Cortex of kidney (tissue), 1 donor: ENCODE results near the gene COL27A1.
"Not testable (repeated sequence)": the region's sequence is repeated elsewhere in the genome, so short reads cannot be mapped to it uniquely, and the experiment has no call there.

Source experiments
- DNase-seq: peaks from one replicate; lab custom pipeline; 2025; lab: John Stamatoyannopoulos, UW

The COL27A1 gene

DNA sequence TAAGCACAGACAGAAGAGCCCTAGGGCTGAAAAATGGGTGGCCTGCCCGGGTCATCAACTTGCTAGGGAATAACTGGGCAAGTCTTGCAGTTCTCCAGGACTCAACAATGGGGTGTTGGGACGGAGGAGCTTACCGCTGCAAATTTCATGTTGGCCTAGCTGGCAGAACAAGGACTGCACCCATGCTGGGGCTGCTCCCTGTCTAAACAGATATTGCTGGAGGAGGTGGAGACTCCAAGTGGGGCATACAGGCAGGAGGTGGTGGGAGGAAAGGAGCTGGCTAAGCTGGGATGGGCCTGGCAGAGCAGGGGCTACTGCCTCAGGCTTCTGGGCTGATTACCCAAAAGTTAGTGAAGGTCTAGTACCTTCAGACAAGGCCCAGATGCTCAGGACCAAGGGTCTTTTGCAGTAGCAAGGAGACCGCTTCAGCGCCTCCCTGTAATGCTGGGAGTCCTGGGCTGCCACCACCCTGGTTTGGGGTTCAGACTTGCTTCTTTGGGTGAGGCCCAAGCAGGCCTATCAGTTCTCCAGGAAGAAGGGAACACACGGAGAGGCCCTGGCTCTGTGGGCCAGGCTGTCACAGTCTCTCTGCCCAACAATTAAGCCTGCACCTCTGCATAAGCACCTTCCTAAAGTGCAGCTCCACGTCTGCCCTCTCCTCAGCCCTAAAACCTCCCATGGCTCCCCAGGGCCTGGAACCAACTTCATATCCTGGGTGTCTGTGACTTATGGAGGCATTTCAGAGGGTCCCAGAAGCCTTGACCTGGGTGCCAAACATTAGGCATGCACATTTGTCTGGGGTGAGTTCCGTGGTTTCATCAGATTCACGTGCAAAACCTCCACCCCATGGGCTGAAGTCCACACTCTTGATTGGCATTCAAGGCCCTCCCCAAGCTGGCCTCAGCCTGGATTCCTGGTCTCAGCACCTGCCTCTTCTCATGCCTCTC lies 32.0 kb upstream of the COL27A1 start:
- DNase-seq = no peak

DNA sequence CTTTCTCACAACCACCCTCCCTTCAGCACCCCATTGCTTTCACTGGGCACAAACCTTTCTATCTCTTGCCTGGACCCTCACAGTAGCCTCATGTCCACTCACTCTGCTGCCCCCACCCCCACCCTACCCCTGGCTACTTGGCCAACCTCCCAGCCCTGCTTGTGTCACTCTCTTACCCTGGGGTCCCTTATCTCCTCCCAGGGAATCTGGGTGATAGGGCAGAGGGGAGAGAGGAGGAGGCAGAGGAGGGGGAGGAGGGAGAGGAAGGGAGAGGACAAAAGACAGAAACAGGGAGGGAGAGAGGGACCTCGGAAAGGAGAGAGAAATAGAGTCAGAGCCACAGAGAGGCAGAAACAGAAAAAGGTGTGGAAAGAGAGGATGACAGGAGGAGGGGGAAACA lies 31.2 kb upstream of the COL27A1 start:
- DNase-seq = no peak

DNA sequence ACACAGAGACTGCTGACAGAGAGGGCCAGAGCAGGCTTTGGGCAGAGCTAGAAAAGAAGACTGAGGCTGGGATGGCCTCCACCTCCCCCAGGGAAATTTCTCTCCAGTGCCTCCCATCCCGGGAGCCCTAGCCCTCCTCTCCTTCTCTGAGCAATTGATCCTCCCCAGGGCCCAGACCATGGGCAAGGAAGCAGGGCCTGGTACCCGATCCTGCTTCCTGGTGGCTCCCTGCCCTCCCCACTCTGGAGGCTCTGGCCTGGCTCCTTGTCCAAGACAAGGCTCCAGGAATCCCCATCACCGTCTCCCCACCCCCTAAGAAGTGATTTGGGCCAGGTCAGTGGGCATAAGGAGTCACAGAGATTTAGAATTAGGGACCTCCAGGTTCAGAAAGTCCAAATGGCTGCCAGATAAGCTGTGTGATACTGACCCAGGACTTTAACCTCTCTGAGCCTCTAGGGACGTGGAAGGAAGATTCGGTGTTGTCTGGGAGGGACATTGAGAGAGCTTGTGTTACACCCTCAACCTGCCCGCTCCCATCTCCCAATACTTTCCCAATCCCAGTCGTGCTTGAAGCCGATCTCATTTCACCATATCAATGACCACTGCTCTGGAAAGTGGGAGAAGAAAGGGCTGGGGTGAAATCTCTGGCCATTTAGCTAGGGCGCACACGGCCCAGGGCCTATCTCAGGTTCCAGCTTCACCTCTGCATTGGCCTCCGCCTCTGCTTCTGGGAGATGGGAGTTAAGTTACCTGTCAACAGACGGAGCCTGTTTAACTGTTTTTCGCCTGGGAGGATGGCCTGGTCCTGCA lies 30.5 kb upstream of the COL27A1 start:
- no peak for DNase-seq

DNA sequence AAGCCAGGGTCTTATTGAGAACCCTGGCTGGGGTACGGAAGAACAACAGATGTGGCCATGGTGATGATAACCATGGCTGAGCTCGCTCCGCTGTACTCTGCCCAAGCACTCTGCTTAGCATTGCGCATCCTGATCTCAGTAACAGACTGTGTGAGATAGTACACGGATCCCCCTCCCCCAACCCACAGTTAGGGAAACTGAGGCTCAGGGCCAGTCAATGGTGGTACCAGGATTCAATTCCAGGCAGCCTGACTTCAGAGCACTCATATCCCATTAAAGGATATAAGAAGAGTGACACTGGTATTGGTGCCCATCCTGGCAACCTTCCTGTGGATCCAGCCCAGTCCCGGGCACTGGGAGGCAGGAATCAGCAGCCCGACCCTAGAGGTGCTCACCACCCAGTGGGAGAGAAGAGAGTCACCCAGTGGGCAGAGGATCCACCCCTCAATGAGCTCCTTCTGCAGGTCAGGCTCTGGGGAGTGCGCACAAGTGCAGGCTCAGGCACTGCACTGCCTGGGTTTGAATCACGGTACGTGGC lies 29.8 kb upstream of the COL27A1 start:
- DNase-seq = no peak

DNA sequence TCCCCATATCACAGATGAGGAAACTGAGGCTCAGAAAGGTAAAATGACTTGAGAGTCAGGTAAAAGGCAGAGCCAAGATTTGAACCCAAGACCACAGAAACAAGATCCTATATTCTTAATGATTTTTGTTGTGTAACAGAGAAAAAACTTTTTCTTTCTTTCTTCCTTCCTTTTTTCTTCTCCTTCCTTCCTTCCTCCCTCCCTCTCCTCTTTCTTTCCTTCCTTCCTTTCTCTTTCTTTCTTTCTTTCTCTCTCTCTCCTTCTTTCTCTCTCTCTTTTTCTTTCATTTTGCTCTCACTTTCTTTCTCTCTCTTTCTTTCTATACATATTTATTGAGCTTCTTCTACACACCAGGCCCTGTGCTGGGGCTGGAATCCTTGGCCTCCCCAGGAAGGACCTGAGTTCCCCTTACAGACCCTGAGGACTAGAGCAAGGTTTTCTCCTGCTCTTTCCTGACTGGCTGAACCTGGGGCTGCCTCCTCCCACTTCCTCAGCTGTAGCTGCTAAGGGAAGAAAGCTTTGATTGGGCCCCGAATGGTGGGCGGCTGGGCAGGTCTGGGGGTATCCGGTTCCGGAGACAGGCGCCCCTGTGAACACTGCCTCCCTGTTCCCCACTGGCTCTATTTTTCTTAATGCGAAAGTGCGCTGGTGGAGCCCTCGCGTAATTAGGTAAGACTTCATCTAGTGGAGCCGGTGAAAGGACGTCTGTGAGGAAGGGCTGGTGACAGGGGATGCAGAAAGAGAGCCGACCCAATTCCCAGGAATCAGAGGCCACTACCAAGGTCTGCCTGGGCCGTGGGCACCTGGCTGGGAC lies 28.9 kb upstream of the COL27A1 start:
- no peak for DNase-seq

DNA sequence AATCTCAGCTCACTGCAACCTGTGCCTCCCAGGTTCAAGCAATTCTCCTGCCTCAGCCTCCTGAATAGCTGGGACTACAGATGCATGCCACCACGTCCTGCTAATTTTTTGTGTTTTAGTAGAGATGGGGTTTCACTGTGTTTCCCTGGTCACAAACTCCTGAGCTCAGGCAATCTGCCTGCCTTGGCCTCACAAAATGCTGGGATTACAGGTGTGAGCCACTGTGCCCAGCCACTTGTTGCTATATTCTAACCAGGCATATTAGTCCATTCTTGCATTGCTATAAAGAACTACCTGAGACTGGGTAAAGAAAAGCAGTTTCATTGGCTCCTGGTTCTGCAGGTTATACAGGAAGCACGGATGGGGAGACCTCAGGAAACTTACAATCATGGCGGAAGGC lies 26.6 kb upstream of the COL27A1 start:
- DNase-seq = not testable (repeated sequence)

DNA sequence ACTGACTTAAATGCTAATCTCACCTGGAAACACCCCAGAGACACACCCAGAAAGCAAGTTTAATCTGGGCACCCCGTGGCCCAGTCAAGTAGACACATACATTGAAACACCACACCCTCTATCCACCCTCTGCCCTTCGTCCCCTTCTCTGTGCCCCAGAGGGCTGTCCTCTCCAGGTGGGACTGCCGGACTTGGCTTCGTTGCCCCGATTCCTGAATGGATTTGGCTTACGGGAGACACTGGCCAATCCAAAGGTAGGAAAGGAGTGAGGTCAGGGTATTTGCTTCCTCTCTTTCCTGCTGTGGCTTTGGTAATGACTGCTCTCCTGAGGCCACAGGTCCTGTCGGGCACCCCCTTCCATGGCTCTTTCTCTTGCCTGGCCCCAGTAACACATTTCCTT lies 25.2 kb upstream of the COL27A1 start:
- no peak for DNase-seq

DNA sequence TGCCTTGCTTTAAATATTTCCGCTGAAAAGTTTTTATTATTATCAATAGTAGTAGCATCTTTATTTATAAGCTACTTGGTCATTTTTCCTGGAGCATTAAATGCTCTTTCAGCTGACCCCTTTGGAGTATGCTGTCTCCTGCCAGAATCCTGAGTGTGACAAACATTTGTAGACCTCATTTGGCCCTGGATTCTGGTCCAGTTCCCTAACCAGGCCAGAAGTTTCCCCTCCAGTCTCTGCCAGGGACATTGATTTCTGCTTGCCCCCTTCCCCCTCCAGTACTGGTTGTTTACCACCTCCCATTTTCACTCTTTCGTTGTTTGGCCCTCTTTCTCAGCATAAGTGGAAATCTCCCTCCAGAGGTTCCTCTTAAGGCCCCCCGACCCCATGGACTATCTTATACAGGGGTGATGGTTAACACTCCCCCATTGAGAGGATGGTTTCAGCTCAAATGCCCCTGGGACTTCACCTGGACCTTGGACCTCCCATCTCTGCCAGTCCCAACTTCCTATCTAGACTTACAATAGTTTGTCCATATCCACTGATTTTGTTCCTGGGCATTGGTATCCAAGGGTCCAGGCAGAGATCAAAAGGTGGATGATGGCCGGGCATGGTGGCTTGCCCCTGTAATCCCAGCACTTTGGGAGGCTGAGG lies 24.6 kb upstream of the COL27A1 start:
- no peak for DNase-seq

DNA sequence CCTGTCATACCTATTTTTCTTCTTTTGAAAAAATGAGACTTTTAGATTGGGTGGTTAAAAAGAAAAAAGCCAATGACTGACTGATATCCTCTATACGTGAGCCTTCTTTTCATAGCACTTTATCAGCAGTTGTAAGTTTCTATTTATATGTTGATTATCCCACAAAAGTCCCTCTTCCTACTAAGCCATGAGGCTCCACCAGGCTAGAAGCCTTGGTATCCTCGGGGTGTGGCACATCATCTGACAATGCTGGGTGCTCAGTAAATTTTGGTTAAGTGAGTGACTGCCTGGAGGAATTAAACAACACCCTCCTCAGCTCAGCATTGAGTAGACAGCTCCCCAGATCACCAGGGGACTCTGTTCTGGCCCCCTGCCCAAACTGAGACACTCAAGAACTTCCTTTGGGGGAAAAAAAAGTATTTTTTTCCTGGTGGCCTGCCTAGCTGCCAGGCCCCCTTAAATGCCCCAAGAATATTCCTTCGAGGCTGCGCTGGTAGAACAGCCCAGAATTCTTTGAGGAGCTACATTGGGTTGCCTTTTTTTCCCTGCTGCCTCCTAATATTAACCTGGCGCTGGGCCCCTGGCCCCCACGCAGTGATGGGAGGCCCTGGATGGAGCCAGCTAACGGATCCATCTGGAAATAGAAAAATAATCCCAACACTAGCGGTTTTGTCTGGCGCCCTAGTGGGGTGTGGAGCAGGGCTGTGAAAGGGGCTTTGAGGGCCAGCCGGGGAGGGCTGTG lies 23.4 kb upstream of the COL27A1 start:
- DNase-seq = no peak

DNA sequence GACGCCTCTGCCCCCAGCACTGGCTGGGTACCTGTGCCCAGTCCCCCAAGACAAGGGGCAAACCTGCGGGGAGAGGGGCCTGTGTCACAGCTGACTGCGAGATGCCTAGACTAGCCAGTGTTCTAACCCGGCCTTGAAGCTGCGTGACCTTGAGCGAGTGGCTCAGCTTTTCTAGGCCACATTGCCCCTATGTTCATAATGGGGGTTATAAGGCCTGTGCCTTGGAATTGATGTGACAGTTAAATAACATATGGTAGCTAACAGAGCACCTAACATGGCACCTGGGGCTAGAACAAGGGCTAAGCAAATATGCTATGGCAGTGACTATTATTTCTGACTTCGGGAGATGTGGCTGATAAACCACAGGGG lies 22.8 kb upstream of the COL27A1 start:
- DNase-seq = no peak

DNA sequence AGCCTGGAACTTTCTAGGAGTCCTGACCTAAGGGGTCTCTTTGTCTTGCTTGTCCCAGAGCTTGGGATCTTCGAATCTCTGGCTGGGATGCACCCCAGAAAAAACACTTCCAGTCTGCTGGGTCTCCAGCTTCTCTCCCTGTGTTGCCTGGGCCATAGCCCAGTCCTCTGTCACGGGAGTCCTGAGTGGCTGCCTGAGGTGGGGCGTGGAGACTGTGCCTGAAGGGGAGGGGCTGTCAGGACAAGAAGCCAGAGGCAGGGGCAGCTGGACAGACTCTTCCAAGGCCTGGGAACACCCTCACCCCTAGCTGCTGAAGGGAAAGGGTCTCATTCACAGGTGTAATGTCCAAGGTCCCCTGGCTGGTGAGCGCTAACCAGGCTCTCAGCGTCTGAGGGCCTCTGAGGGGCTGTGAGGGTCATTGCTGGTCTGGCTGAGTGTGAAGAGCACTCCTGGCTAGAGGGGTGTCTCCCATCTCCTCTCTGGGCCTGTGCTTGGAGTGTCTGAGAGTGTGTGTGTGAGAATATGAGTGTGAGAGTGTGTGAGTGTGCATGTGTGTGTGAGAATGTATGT lies 20.4 kb upstream of the COL27A1 start:
- DNase-seq = no peak

DNA sequence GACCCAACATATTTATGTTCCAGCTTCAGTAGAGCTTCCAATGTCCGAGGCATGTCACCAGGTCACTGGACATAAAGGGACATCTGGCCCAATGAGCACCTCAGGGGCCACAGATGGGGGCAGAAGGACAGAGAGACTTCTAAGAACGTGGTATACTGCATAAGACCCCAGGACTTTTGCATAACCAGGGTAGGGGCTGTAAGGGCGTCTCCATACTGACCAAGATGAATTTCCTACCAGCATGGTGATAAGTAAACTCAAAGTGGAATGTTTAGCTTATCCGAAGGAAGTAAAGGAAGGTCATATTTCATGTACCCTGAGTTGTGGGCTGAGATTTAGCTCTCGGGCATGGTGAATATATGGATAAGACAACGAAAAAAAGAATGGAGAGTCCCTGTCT lies 17.5 kb upstream of the COL27A1 start:
- no peak for DNase-seq

DNA sequence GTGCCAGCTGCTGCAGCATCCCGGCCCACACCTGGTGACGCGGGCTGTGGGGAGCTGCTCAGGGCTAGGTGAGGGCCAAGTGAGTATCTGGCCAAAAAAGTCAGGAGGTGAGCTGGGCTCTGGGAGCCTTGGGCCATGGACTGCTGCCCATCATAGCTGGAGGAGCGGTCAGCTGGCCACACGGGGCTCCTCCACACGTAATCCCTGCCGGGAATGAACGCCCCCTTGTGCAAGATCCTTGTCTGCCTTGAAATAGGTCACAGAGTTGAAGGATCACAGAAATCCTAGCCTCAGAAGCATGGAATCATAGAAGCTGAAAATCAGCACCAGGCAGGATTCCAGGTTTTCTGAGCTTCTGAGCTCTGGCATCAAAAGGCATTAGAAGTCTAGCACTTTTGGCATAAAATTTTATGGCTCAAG lies 16.8 kb upstream of the COL27A1 start:
- no peak for DNase-seq

DNA sequence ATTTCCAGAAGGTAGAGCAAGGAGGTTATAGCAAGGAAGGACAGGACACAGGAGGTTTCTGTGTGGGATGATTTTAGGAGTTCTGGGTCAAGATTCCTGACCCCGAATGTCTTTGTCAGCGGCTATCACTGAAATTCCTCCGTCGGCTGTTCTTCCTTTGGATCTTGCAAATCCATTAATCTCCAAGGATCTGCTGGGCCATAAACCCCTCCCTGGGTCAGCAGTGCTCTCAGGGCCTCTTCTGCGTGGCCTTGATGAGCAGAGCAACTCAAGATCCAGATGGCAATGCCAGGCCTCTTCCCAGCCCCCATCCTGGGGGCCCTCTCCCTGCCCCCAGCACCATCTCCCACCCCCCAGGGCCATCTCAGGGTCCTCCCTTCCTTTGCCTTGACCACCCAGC lies 16.3 kb upstream of the COL27A1 start:
- no peak for DNase-seq

DNA sequence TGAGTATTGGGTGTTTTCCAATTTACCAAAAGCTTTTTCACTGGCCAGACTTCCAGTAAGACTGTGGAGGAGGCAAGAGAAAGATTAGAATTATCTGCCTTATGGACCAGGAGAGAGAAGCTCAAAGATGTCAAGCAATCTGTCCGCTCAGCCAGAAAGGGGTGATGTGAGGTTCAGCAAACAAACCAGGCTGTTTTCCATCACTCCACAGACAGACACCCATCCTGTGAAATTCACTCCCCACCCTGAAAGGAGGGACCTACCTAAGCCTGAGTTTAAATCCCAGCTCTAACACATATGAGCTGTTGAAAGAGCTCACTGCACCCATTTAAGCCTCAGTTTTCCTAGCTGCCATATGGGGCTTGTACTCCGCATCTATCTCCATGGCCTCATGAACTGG lies 14.9 kb upstream of the COL27A1 start:
- no peak for DNase-seq

DNA sequence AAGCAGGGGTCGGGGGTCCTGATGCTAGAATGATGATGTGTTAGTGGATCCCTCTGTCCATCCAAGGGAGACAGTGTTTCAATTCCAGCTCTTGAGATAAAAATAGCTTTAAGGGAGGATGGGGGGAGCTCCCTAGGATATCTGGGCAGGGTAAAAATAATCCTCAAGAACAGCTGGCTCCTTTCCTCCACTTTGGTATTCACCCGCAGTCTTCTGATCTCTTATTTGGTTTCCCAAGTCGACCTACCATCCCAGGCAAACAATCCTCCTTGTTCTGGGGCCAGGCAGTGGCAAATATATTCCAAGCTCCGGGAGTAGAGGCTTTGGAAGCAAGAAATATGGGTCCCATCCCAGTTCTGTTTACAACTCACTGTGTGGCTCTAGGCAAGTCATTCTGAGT lies 14.5 kb upstream of the COL27A1 start:
- DNase-seq = no peak

DNA sequence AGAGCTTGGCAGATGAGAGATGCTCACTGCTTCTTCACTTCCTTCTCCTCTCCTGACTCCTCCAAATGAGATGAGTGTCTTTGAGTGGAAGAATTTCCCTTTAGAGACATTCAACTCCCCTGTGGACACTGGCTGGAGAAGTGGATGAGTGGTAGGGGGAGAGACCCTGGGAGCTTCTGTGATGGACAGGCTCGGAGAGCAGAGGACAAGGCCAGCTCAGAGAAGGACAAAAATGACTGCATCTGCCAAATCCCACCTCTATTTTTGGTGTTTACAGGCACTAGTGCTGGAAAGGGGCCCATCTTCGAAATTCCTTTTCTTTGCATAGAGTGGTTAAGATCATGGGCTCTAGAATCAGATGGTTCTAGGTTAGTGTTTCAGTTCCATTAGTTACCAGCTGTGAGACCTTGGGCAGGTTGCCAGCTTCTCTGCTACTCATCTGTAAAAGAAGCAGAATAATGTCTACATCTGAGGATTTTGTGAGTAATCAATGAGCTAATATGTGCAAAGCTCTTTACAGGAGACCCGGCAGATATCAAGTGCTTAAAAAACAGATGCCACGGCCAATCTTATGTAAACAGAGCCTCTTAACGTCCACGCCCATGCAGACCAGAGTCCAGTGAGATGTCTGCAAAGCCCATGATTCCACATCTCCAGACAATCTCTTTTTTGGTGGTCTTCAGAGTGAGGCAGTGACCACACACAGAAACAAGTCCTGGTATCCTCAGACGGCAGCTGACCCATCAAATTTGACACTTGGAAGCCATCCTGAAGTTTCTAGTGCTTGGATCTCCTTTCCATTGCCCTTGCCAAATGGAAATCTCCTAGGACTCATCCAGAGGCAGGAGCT lies 13.6 kb upstream of the COL27A1 start:
- DNase-seq = no peak

DNA sequence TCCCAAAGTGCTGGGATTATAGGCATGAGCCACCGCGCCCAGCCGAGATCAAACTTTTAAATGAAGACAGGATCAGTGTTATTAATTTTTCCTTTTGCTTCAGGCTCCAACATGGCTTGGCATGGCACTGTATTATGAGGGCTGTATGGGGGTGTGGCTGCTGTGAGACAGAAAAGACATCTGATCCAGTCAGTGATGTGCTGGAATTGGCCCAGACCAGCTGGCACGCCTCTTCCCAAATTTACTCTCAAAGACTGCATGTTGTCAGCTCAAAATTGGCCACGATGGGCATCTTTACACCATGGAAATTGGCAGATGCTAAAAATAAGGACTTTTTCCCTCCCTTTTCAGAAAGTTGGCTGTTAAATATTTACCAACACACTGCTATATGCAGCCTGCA lies 12.1 kb upstream of the COL27A1 start:
- no peak for DNase-seq

DNA sequence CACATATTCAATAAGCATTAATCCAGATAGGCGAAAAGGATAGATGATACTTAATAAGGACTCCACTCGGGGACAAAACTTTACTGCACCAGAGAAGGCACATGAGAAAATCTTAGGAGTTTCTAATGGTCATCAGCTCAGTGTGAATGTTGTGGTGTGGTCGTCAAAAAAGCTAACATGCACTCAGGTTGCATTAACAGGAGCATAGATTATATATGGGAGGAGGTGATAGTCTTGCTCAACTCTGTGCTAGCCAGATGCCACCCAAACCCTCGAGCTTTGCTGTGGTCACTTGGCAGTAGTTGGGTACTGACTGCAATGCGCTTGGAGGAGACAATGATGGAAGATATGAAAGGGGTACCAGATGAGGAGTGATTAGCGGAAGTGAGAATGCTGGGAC lies 8.6 kb upstream of the COL27A1 start:
- no peak for DNase-seq

DNA sequence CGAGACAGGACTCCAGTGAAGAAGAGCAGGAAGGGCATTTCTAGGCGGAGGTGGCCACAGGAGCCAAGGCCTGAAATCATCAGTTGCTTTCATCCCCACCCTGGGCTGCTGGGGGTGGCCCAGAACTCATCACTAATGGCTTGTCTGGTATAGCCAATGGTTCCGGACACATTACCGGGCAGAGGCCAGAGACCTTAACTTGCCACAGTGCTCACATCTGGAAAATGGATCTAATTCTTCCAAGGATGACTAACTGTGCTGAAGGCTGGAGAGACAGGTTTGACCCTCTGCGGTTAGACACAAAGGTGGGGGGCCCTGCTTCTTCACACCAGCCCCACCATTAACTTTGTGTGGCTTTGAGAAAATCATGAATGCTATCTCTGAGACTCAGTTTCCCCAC lies 6.2 kb upstream of the COL27A1 start:
- DNase-seq = no peak
